Neural progenitor cell (in vitro differentiated cells): ENCODE results near the gene STARD7.

ENCODE experiments used
- CTCF ChIP-seq: fragments of 200-600 bp; sonication (generic); IDR thresholded peaks from 2 replicates; pipeline ENCODE4 v1.5.1; 2017; ENCODE audit warnings: antibody characterized with exemption, mild to moderate bottlenecking
- EZH2 ChIP-seq: fragments of 200-600 bp; sonication (generic); IDR thresholded peaks from 2 replicates; pipeline ENCODE4 v1.6.1; 2017; ENCODE audit warnings: antibody characterized with exemption, mild to moderate bottlenecking, moderate library complexity

- TF ChIP-seq CTCF (no peak), EZH2 (no peak)
Observed at GRCh38 chr2:96254571-96254970, 45.9 kb upstream of the STARD7 start.
